Measurements from ENCODE around the gene POU2F2. TPM values are rescaled to one million over a fixed set of nuclear protein-coding genes. Genes with fewer than 3 reads are reported as not detected.

The POU2F2 gene
- total RNA-seq, 1 experiment from 2014 or later: 2.4 TPM

DNA sequence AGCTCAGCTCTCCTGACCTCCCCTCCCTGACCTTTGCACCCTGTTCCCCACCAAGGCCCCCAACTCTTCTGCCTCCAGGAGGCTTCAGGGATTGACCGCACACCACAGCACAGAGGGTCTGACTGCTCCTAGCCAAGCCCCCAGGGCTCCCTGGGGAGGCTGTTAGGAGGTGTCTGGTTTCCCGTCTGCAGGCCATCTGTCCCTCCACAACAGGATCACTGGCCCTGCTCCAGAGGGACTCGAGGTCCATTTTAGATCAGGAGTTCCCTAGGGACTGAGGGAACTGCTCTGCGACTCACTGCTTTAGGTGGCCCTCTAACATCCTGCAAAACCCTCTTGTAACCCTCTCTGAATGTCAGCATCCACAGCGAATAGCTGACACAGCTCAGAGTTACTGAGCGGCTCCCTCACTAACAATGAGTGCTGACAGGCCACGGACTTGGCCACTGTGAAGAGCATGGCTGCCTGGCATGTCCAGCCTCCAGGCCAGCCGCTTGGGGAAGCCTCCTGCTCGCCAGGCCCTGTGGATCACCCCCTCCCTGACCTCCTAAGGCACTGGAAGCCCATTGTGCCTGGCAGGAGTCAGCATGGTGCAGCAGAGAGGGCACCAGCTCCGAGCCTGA is 79.9 kb downstream of the POU2F2 start:
- POLR2A ChIA-PET (ENCODE audit: unreplicated experiment): no interaction called here
- no peak for TF ChIP-seq EZH2phosphoT487 (IDR thresholded peaks at IDR 0.05; ENCODE audit: borderline replicate concordance, low read length)
- TF ChIP-seq, protein P1, sequence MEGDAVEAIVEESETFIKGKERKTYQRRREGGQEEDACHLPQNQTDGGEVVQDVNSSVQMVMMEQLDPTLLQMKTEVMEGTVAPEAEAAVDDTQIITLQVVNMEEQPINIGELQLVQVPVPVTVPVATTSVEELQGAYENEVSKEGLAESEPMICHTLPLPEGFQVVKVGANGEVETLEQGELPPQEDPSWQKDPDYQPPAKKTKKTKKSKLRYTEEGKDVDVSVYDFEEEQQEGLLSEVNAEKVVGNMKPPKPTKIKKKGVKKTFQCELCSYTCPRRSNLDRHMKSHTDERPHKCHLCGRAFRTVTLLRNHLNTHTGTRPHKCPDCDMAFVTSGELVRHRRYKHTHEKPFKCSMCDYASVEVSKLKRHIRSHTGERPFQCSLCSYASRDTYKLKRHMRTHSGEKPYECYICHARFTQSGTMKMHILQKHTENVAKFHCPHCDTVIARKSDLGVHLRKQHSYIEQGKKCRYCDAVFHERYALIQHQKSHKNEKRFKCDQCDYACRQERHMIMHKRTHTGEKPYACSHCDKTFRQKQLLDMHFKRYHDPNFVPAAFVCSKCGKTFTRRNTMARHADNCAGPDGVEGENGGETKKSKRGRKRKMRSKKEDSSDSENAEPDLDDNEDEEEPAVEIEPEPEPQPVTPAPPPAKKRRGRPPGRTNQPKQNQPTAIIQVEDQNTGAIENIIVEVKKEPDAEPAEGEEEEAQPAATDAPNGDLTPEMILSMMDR (conservative IDR thresholded peaks at IDR 0.05; ENCODE audit: low read depth, low read length): no peak
- no peak for TF ChIP-seq EZH2 (IDR thresholded peaks at IDR 0.05; ENCODE audit: low read length, unreplicated experiment)

DNA sequence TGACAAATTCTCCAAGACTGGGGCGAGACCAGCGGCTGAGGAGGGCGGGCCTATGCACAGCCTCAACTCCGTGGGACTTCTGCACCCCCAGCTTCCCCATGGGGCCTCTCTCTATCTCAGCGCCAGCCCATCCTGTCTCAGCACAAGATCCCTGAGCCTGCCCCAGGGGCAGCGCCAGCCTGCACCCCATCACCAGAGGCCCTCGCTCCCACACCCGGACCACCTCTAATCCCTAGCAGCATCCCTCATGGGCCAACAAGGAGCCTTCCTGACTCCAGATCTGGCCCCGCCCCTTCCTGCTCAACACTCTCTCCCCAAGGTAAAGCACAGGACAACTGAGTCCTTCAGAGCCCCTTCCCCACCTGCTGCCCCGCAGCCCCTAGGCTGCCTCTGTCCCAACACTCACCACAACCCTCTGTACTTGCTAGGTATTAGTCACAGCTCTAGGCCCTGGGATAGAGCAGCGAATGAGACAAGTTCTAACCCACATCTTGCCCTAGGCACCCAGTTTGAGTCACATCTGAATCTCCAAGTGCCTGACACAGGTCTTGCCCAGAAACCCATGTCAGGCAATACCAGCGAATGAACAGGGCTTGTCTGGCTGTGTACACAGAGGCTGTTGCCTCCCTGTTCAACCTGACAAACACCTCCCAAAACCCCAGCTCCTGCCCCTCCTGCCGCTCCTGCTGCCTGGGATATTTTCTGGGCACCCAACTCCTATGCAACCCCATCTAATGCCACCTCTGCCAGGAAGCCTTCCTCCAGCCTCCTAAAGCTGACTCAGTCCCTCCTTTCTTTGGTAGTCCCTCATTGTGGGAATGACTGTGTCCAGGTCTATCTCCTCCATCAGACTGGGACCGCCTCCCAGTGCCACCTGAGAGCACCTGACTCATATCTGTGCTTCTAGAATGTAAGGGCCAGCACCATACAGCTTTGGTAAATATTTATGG is 80.8 kb downstream of the POU2F2 start:
- H3K4me3 ChIP-seq (ENCODE audit: low read length): no peak overlapping the region
- peak; percentile 90 for ATAC-seq

More for the DNA sequence above, 79.9 kb downstream of the POU2F2 start:
- Histone ChIP-seq H2AFZ (ENCODE audit: low read length) (0 out of 2 replicates have a peak overlapping the region, but pooled peaks have one; percentile 5), H3F3A (ENCODE audit: low read length, unreplicated experiment) (no peaks in the 10 kb centered on the region), H3K36me3 (ENCODE audit: low read depth, low read length) (no peaks in the 10 kb centered on the region), H4K20me1 (ENCODE audit: low read length) (no peaks in the 10 kb centered on the region), H3K79me2 (ENCODE audit: low read length) (no peaks in the 10 kb centered on the region), H3K4me3 (ENCODE audit: low read length) (no peak overlapping the region), H3K9me2 (replicated peaks; ENCODE audit: low read length) (no peaks in the 10 kb centered on the region), H3K9ac (ENCODE audit: low read length) (peak overlapping the region; percentile 55), H3K27me3 (ENCODE audit: low read length) (no peaks in the 10 kb centered on the region), H3K4me1 (ENCODE audit: insufficient read depth, low read length) (peaks cover 38% of the 10 kb centered on the region), H3K27ac (ENCODE audit: low read length) (peak overlapping the region; percentile 96), H3K4me2 (ENCODE audit: low read length) (peak overlapping the region; percentile 78), H3K9me3 (ENCODE audit: low read length) (no peaks in the 10 kb centered on the region)
- ATAC-seq (peak; percentile 5), DNase-seq (peak; percentile 27)
- BruUV-seq (replicated peaks): no TSS peak
- CTCF ChIA-PET: no interaction called here
- intact Hi-C loops (cut with micrococcal nuclease): no loop called here

More for the DNA sequence above, 80.8 kb downstream of the POU2F2 start:
- Histone ChIP-seq H3K27me3 (ENCODE audit: low read length) (no peaks in the 10 kb centered on the region), H3K36me3 (ENCODE audit: low read depth, low read length) (no peaks in the 10 kb centered on the region), H3K4me2 (ENCODE audit: low read length) (peak overlapping the region; percentile 41), H4K20me1 (ENCODE audit: low read length) (no peaks in the 10 kb centered on the region), H3K79me2 (ENCODE audit: low read length) (no peaks in the 10 kb centered on the region), H3K9ac (ENCODE audit: low read length) (peak overlapping the region; percentile 14; the same call in 1 of the 2 replicates), H3K9me2 (replicated peaks; ENCODE audit: low read length) (no peaks in the 10 kb centered on the region), H2AFZ (ENCODE audit: low read length) (no peak overlapping the region), H3K27ac (ENCODE audit: low read length) (peak overlapping the region; percentile 96), H3K9me3 (ENCODE audit: low read length) (no peaks in the 10 kb centered on the region), H3F3A (ENCODE audit: low read length, unreplicated experiment) (no peaks in the 10 kb centered on the region), H3K4me1 (ENCODE audit: insufficient read depth, low read length) (peaks cover 38% of the 10 kb centered on the region)
- intact Hi-C loops (cut with micrococcal nuclease): no loop called here
- POLR2A ChIA-PET (ENCODE audit: unreplicated experiment): no interaction called here
- CTCF ChIA-PET: no interaction called here
- TF ChIP-seq EZH2 (IDR thresholded peaks at IDR 0.05; ENCODE audit: low read length, unreplicated experiment): no peak
- no peak for TF ChIP-seq EZH2phosphoT487 (IDR thresholded peaks at IDR 0.05; ENCODE audit: borderline replicate concordance, low read length)
- TF ChIP-seq, protein P1 (conservative IDR thresholded peaks at IDR 0.05; ENCODE audit: low read depth, low read length): no peak
- DNase-seq: peak; percentile 91
- BruUV-seq (replicated peaks): no TSS peak
